HG03139 (cell line): ENCODE measurements around the gene AKAP1.
"Not testable (repeated sequence)": the region's sequence is repeated elsewhere in the genome, so short reads cannot be mapped to it uniquely, and the experiment has no call there.

Experiments used
- ATAC-seq: cut with Tn5 transposase; IDR thresholded peaks from one replicate; pipeline ENCODE4 v1.9.1; 2021; ENCODE audit not compliant: unreplicated experiment

Gene AKAP1

GRCh38 chr17:57073626-57074025 lies 11.4 kb upstream of the AKAP1 start:
- no peak for ATAC-seq

GRCh38 chr17:57075193-57075592 lies 9.9 kb upstream of the AKAP1 start:
- ATAC-seq: no peak

- ATAC-seq: no peak
Measured at GRCh38 chr17:57075785-57076184, 9.3 kb upstream of the AKAP1 start.

GRCh38 chr17:57077000-57077399 lies 8.0 kb upstream of the AKAP1 start:
- no peak for ATAC-seq

GRCh38 chr17:57078274-57078673 lies 6.8 kb upstream of the AKAP1 start:
- no peak for ATAC-seq

DNA sequence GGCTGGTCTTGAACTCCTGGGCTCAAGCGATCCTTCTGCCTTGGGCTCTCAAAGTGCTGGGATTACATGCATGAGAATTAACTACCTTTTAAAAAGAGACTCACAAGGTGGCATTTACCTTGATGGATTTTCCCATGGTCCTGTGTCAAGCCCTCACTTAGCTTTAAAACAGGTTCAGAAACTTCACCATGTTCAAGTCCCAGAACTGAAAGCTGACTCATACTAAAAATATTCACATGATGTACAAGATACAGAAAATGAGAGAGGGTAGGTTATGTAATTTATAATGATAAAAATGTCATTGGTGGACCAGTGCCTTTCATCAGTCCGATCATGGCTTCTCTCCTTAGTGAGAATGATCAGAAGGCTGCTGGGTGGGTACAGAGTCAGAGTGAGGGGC lies 4.3 kb upstream of the AKAP1 start:
- no peak for ATAC-seq

- ATAC-seq: no peak
Measured at GRCh38 chr17:57082441-57082840, 2.6 kb upstream of the AKAP1 start.

DNA sequence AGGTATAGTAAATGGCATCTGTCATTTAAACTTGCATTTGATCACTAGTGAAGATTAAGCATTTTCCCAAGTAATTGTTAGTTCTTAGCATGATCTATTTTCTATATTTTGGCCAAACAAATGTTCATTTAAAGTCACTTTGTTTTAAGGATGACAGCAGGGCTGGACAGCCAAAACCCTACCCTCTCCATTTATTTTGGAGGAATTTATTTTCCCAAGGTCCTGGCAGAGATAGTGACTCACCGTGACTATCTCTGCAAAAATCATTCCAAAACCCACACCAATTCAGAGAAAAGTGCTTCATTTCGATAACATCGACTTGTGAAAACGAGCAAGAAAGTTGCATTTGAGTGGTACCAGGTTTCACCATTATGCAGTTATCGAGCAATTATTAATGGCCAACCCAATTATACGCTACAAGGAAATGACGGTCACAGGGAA lies 665 bp upstream of the AKAP1 start:
- ATAC-seq: no peak

- ATAC-seq: peak; percentile 31
Measured at GRCh38 chr17:57085448-57086068, 512 bp downstream of the AKAP1 start.

- ATAC-seq: peak; percentile 0
Measured at GRCh38 chr17:57086069-57086930, 1.3 kb downstream of the AKAP1 start.

DNA sequence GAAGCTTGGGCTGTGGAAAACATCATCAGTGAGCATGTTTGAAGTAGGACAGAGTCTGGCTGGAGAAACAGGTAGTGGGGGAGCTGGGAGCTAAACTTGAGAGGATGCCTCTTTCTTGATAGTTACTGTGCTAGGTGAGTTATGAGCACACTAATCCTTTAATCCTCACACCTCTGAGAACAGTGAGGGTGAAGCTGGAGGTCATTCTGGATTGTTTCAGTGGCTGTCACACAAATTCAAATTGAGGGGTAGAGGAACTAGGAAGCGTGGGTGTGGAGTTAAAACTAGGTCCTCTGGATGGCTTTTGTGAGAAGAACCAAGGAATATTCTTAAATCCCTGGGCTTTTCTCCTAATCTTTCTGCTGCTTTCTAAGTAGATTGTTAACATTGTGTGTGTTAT lies 3.3 kb downstream of the AKAP1 start:
- no peak for ATAC-seq

DNA sequence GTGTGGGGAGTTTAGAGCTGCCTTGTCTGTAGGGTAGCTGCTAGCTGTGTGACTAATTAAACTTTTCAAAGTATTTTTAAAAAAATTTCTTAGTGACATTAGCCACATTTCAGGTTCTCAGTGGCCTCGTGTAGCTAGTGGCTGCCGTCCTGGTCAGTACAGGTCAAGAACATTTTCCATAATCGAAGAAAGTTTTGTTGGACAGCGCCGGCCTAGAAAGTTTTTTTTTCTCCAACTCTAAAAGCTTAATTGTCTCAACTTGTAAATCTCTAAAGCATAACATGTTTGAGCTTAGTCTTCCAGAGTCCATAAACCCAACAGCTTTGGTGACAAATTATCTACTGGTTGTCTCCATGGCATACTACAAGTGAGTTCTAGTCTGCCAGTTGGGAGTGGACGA lies 4.3 kb downstream of the AKAP1 start:
- no peak for ATAC-seq

GRCh38 chr17:57090560-57091185 lies 5.6 kb downstream of the AKAP1 start:
- ATAC-seq: no peak

DNA sequence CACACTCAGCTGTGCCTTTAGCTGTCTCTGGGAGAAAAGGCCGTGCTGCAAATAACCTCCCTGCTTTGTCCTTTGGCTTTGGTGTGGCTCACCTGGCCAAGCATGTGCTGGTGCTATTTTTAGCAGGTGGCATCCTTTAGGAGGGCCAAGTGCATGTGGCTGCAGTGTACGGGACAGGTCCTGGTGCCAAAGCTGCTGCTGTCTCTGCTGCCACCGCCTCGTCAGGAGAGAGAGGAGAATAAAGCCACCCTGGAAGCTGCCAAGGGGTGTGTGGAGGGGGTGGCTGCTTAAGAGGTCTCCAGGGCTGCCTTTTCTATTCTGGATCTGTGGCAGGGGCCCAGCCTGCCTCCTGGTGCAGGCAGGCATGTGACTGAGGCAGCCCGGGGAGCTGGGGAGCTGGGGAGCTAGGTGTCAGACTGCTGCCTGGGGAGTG lies 6.2 kb downstream of the AKAP1 start:
- ATAC-seq: no peak

GRCh38 chr17:57092171-57092570 lies 7.1 kb downstream of the AKAP1 start:
- no peak for ATAC-seq

DNA sequence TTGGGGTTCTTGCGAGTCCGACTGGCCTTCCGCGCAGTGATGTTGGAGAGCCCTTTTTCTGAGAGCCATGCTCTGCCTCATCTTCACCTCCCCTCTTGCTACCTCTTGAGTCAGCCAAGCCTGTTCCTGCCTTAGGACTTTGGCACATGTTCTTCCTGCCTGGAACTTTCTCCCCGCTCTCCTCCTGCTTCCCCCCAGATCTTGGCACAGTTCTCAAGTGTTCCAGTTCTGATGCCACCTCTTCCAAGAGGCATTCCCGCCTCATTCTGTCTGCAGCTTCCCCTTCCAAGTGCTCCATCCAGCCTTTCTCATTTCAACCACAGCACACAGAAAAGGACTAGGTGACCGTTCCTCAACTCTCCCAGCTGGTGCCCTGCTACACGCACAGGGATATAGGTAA lies 7.7 kb downstream of the AKAP1 start:
- ATAC-seq: no peak

DNA sequence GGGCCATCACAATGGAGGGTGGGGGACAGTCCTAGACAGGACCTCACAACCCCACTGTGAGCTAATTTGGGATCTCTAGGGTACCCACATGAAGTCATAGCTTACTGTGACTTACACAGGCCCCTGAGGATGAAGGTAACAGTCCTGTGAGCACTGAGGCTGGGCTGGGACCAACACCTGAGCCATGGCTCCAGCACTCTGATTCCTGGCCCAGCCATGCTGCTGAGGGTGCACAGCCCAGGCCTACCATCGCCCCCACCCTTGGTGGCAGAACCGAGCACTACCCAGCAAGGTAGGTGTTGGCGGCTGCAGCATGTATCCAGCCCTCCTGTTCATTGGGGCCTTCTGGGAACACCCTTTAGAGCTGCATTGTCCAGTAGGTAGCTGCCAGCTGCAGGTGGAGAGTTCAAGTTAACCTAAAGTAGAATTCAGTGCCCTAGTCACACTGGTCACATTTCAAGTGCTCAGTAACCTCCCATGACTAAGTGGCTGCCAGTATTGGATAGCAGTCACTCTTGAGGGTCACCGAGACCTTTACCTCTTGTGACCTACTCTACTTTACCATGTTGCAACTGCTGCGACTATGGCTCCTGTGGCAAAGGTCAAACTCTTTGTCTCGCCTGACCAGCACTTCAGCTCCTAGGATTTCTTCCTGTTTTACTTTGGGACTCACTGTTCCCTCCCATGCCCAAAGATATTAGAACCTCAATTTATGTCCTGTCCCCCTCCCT lies 11.6 kb downstream of the AKAP1 start:
- ATAC-seq: no peak

- ATAC-seq: no peak
Measured at GRCh38 chr17:57097832-57098421, 12.9 kb downstream of the AKAP1 start.

DNA sequence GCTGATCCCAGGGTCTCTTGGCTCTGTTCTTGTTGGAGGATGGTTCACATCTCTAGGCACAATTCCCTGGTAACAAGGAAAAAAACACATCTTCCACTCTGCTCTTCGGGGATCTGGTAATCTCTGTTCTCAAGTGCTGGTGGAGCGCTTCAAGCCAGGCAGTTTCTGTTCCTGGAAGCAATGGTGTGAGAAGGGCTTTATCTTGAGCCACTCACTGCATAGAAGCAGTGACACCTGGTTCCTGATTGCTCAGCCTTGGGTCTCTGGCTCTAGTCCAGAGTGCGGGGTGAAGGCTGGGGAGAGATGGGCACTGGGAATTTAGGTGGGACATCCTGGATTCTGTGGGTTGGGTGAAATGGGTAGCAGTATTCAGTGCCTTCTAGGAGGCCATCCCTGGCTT lies 14.1 kb downstream of the AKAP1 start:
- no peak for ATAC-seq

DNA sequence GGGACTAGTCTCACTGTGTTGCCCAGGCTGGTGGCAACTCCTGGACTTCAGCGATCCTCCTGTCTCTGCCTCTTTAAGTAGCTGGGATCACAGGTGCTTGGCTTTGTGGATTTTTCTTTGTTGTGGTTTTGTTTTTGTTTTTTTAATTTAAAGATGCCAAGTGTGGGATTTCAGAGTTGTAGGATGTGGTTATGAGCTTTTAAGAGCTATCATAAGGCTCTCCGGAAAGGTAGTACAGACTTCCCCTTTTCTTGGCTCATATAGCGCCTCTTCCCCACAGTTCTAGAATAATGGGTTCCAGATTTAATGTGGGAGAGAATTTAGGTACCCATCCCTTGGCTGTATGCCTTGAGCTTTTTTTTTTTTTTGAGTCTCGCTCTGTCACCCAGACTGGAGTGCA lies 17.1 kb downstream of the AKAP1 start:
- ATAC-seq: no peak

DNA sequence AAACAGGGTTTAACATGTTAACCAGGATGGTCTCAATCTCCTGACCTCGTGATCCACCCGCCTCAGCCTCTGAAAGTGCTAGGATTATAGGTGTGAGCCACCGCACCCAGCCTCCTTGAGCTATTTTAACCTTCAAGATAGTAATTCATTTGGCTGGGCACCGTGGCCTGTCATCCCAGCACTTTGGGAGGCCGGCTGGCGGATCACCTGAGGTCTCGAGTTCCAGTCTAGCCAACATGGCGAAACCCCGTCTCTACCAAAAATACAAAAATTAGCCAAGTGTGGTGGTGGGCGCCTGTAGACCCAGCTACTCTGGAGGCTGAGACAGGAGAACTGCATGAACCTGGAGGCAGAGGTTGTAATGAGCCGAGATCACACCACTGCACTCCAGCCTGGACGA lies 17.6 kb downstream of the AKAP1 start:
- not testable (repeated sequence) for ATAC-seq
